ENCODE data around the gene AJAP1. TPM values are rescaled to one million over a fixed set of nuclear protein-coding genes. Genes with fewer than 3 reads are reported as not detected.

Gene AJAP1
- total RNA-seq, 1 donor from 2014 or later, result 0.21 TPM

DNA sequence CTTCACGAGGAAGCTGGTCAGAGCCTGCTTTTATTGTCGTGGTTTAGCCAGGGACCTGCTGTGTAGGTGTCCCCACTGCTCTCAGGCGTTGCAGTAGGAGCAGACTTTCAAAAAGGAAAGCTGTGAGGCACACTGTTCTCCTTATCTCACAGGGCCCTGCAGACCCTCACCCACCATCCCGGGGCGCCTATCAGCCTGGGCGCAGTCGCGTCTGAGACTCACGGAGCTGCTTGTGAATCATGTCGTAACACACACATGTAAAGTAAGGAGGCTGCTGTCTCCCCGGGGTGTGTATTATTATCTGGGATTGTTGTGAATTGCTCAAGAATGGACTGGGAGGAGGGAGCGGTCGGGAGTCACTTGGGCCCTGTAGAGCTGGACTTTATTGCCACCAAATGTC, 17.4 kb downstream of the AJAP1 start:
- peaks cover 4% of the 10 kb centered on the region for H3K27me3 Mint-ChIP-seq (ENCODE audit: unreplicated experiment)
- no peak overlapping the region for H3K27ac Mint-ChIP-seq (ENCODE audit: unreplicated experiment)
- H3K4me3 Mint-ChIP-seq (ENCODE audit: unreplicated experiment), result no peak overlapping the region
- H3K4me1 Mint-ChIP-seq (ENCODE audit: unreplicated experiment), result no peaks in the 10 kb centered on the region
- no peaks in the 10 kb centered on the region for H3K9me3 Mint-ChIP-seq (ENCODE audit: unreplicated experiment)
- no peaks in the 10 kb centered on the region for H3K36me3 Mint-ChIP-seq (ENCODE audit: low read depth, unreplicated experiment)
- TF ChIP-seq, protein P1, sequence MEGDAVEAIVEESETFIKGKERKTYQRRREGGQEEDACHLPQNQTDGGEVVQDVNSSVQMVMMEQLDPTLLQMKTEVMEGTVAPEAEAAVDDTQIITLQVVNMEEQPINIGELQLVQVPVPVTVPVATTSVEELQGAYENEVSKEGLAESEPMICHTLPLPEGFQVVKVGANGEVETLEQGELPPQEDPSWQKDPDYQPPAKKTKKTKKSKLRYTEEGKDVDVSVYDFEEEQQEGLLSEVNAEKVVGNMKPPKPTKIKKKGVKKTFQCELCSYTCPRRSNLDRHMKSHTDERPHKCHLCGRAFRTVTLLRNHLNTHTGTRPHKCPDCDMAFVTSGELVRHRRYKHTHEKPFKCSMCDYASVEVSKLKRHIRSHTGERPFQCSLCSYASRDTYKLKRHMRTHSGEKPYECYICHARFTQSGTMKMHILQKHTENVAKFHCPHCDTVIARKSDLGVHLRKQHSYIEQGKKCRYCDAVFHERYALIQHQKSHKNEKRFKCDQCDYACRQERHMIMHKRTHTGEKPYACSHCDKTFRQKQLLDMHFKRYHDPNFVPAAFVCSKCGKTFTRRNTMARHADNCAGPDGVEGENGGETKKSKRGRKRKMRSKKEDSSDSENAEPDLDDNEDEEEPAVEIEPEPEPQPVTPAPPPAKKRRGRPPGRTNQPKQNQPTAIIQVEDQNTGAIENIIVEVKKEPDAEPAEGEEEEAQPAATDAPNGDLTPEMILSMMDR (IDR thresholded peaks at IDR 0.05; ENCODE audit: unreplicated experiment), result no peak
- DNase-seq (ENCODE audit: low spot score), result no peak

DNA sequence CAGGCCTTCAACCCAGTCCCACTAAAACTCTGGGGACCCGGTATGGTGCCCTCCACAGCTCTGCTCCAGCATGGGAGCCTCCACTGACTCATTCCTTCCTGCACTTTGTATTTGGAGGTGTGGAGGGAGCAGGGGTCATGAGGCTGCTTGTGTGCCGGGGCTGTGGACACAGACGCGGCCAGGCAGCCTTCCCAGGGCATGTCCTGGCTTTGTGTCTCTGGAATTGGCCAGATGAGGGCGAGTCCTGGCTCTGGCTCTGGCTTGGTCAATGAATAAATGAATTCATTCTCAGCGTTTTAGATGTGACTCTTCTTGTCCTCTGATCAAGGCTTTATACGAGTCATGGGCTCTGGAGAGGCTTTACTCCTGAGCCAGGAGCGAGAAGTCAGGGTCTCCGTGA, 19.1 kb downstream of the AJAP1 start:
- Mint-ChIP-seq H3K27me3 (ENCODE audit: unreplicated experiment) (peaks cover 4% of the 10 kb centered on the region), H3K36me3 (ENCODE audit: low read depth, unreplicated experiment) (no peaks in the 10 kb centered on the region), H3K4me3 (ENCODE audit: unreplicated experiment) (no peak overlapping the region), H3K4me1 (ENCODE audit: unreplicated experiment) (no peaks in the 10 kb centered on the region), H3K9me3 (ENCODE audit: unreplicated experiment) (no peaks in the 10 kb centered on the region), H3K27ac (ENCODE audit: unreplicated experiment) (no peak overlapping the region)
- TF ChIP-seq, protein P1 (IDR thresholded peaks at IDR 0.05; ENCODE audit: unreplicated experiment), result no peak
- no peak for DNase-seq (ENCODE audit: low spot score)

DNA sequence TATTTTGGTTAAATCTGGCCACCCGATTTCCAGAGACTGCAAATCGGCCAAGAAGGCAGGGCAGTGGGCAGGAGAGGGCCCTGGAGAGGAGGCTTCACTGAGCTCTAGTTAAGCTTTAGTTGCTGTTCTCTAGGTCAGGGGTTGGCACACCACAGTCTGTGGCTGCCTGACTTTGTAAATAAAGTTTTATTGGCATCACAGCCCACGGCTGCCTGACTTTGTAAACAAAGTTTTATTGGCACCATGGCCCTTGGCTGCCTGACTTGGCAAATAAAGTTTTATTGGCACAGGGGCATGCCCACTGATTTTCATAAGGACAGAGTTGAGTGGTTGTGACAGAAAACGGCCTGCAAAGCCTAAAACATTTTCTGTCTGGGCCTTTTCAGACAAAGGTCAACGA, 19.7 kb downstream of the AJAP1 start:
- no peak overlapping the region for H3K27ac Mint-ChIP-seq (ENCODE audit: unreplicated experiment)
- TF ChIP-seq, protein P1 (IDR thresholded peaks at IDR 0.05; ENCODE audit: unreplicated experiment), result no peak
- H3K9me3 Mint-ChIP-seq (ENCODE audit: unreplicated experiment), result no peaks in the 10 kb centered on the region
- no peak for DNase-seq (ENCODE audit: low spot score)
- H3K36me3 Mint-ChIP-seq (ENCODE audit: low read depth, unreplicated experiment), result no peaks in the 10 kb centered on the region
- no peak overlapping the region for H3K4me3 Mint-ChIP-seq (ENCODE audit: unreplicated experiment)
- H3K4me1 Mint-ChIP-seq (ENCODE audit: unreplicated experiment), result no peaks in the 10 kb centered on the region
- peaks cover 4% of the 10 kb centered on the region for H3K27me3 Mint-ChIP-seq (ENCODE audit: unreplicated experiment)

DNA sequence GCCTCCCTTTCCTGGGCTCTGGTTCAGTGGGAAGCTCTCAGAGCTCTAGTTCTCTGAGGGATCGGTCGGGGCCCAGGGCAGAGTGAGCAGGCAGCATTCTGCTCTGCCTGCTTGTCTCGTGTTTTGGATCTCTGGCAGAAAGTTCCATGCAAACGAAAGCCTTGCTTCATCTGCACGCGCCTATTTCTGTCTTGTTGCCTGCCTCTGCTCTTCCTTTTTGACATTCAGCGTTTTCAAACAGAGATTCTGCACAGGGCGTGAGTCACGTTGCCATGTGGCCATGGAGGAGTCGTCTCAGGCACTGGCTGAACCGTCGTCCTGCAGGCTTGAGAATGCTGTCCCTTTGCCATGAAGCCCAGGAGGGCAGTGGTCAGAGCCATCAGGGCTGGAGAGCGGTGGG, 20.3 kb downstream of the AJAP1 start:
- H3K9me3 Mint-ChIP-seq (ENCODE audit: unreplicated experiment), result peaks cover 2% of the 10 kb centered on the region
- TF ChIP-seq, protein P1 (IDR thresholded peaks at IDR 0.05; ENCODE audit: unreplicated experiment), result no peak
- no peak overlapping the region for H3K4me3 Mint-ChIP-seq (ENCODE audit: unreplicated experiment)
- H3K36me3 Mint-ChIP-seq (ENCODE audit: low read depth, unreplicated experiment), result no peaks in the 10 kb centered on the region
- H3K4me1 Mint-ChIP-seq (ENCODE audit: unreplicated experiment), result no peaks in the 10 kb centered on the region
- H3K27ac Mint-ChIP-seq (ENCODE audit: unreplicated experiment), result no peak overlapping the region
- DNase-seq (ENCODE audit: low spot score), result no peak
- H3K27me3 Mint-ChIP-seq (ENCODE audit: unreplicated experiment), result peaks cover 2% of the 10 kb centered on the region

DNA sequence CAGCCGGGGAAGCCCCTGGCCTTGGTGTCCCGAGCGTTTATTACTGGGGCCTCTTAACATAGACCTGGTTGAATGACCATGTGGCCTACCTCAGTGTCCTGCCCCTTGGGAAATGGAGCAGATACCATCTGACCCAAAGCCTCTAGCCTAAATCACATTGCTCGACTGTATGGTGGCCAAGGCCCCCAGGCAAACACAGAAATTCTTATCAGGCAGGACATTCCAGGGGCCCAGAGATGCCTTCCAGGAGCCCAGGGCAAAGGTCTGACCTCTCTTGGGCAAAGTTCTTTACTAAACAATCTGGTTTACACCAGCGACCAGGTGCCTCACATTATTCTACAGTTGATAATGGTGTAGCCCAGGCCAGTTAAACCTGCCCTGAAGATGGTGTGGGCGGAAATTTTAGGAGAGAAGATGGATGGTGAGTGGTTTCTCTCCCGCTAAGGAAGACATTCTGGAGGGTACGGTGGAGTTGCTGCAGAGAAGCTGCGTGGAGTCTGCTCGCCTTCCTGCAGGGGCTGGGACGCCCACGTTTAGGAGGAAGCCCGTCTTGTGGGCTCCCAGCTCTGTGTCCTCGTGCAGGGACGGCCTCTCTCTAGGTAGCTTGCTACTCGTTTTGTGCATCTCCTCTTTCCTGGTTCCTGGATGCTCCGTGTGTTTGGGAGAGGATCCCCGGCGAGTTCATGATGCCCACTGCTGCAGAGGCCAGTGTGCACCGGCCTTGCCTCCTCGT, 21.2 kb downstream of the AJAP1 start:
- H3K4me1 Mint-ChIP-seq (ENCODE audit: unreplicated experiment), result no peaks in the 10 kb centered on the region
- H3K9me3 Mint-ChIP-seq (ENCODE audit: unreplicated experiment), result peaks cover 5% of the 10 kb centered on the region
- peaks cover 2% of the 10 kb centered on the region for H3K27me3 Mint-ChIP-seq (ENCODE audit: unreplicated experiment)
- H3K27ac Mint-ChIP-seq (ENCODE audit: unreplicated experiment), result no peak overlapping the region
- no peak overlapping the region for H3K4me3 Mint-ChIP-seq (ENCODE audit: unreplicated experiment)
- no peaks in the 10 kb centered on the region for H3K36me3 Mint-ChIP-seq (ENCODE audit: low read depth, unreplicated experiment)
- TF ChIP-seq, protein P1 (IDR thresholded peaks at IDR 0.05; ENCODE audit: unreplicated experiment), result no peak
- no peak for DNase-seq (ENCODE audit: low spot score)
